Skeletal muscle satellite cell (primary cell): ENCODE results near the gene ZNF777. TPM values are rescaled to one million over a fixed set of nuclear protein-coding genes. Genes with fewer than 3 reads are reported as not detected.

Experiments used
- H3K27me3 ChIP-seq: 2 replicates; pipeline ENCODE4 v1.7.0; 2013; ENCODE audit warnings: low read length; ENCODE audit not compliant: control insufficient read depth, insufficient read depth
- H3K36me3 ChIP-seq: 2 replicates; pipeline ENCODE4 v1.7.0; 2013; ENCODE audit warnings: mild to moderate bottlenecking, control low read depth, low read length; ENCODE audit not compliant: insufficient read depth
- H3K4me1 ChIP-seq: 2 replicates; pipeline ENCODE4 v1.7.0; 2013; ENCODE audit warnings: low read length; ENCODE audit not compliant: control insufficient read depth, insufficient read depth
- H3K4me2 ChIP-seq: 2 replicates; pipeline ENCODE4 v1.7.0; 2013; ENCODE audit warnings: mild to moderate bottlenecking, low read length
- H3K4me3 ChIP-seq: 2 replicates; pipeline ENCODE4 v1.7.0; 2013; ENCODE audit warnings: low read length
- H3K9ac ChIP-seq: 2 replicates; pipeline ENCODE4 v1.7.0; 2013; ENCODE audit warnings: mild to moderate bottlenecking, low read depth, low read length, moderate library complexity
- H3K9me3 ChIP-seq: replicated peaks from 2 replicates; pipeline ENCODE4 v1.7.0; 2013; ENCODE audit warnings: mild to moderate bottlenecking, control low read depth, low read length
- total RNA-seq: library from RNA; depleted of rRNA; stranded (reverse); fragments of >200 nt; gene quantifications from 2 replicates; pipeline ENCODE4 v1.2.3, GENCODE V29; 2012; rRNA removed

Gene ZNF777
- total RNA-seq = 7.9 and 8.4 TPM in 2 replicates

DNA sequence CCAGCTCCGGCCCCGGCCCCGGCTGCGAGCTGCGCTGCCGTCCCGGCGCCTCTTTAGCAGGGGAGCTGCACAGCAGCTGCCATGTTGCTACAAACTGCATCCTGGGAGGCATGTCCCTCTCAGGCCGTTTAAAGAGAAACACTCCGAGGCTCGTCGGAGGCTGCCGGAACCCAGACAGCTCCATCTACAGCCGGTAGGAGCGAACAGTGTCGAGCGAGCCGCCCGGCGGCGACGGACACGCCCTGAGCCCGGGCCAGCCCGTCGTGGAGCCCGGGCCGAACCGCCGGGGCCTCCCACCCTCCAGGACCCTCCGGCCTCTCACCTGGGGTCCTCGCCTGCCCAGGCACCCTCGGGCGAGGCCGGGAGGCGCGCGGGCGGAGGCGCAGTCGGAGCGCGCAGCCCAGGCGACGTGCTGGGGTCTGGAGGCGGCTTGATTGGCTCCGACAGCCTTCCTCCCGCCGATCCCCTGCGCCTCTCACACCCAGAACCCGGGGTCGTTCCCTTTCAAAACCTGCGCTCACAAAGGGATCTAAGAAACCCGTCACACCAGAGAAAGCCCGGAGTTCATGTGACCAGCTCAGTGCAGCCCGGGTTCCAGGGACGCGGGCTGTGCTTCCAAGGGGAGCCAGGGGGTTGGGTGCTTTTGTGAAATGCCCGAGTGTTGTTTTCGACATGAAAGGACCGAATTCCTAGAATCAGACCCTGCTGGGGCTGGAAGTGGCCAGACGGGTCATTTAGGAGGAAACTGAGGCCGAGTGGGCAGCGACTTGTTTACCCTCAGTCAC, at the start of gene ZNF777:
ZNF777 (minus strand) TSS at position 570 of the 785 bp plus-strand sequence. CDS start 5,040 bp downstream, outside the sequence.
- Histone ChIP-seq H3K4me3 (peak within 1 kb of the TSS; percentile 92), H3K36me3 (peaks cover 11% of the 10 kb centered on the region), H3K4me2 (peak within 1 kb of the TSS; percentile 91), H3K9ac (peak within 1 kb of the TSS; percentile 91), H3K27me3 (no peaks in the 10 kb centered on the region), H3K4me1 (peaks cover 3% of the 10 kb centered on the region), H3K9me3 (no peaks in the 10 kb centered on the region)

DNA sequence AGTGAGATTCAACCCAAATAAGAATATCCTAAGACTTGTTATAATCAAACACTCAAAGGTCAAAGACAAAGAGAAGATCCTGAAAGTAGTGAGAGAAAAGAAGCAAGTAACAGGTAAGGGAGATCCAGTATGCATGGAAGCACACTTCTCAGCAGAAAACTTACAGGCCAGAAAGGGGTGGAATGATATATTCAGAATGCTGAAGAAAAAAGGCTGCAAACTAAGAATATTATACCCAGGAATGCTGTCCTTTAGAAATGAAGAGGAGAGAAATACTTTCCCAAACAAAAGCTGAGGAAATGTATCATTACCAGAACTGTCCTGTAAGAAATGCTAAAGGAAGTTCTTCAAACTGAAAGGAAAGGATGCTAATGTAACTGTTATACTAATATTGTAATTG, 49.4 kb upstream of the ZNF777 start:
- Histone ChIP-seq H3K4me1 (no peaks in the 10 kb centered on the region), H3K4me2 (no peak overlapping the region), H3K27me3 (no peaks in the 10 kb centered on the region), H3K9me3 (no peaks in the 10 kb centered on the region), H3K9ac (no peak overlapping the region), H3K4me3 (no peak overlapping the region), H3K36me3 (no peaks in the 10 kb centered on the region)

DNA sequence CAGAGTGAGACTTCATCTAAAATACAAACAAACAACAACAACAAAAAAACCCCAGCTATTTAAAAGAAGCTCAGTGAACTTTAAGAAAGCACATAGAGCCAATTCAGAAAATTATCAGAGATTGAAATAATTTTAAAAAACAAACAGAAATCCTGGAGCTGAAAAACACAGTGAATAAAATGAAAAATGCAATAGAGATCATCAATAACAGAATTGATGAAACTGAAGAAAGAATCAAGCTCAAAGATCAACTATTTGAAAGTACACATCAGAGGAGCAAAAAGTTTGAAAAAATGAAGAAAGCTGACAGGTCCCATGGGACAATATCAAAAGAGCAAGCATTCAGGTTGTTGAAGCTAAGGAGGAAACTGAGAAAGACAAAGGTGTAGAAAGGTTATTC, 48.9 kb upstream of the ZNF777 start:
- Histone ChIP-seq H3K9ac (no peak overlapping the region), H3K4me2 (no peak overlapping the region), H3K27me3 (no peaks in the 10 kb centered on the region), H3K4me1 (no peaks in the 10 kb centered on the region), H3K9me3 (no peaks in the 10 kb centered on the region), H3K36me3 (no peaks in the 10 kb centered on the region), H3K4me3 (no peak overlapping the region)

DNA sequence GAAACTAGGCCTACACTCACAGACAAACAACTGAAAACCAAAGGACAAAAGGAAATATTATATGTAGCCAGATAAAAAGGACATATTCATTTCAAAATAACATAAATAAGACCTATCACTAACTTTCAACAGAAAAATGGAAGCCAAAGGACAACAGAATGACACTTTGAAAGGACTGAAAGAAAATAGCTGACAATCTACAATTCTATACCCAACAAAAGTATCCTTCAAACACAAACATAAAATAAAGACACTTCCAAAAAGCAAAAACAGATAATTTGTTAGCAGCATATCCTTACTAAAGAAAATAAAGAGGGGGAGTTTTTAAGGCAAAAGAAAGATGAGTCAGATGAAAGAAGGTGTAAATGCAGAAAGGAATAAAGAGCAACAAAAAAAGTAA, 44.7 kb upstream of the ZNF777 start:
- Histone ChIP-seq H3K27me3 (peaks cover 12% of the 10 kb centered on the region), H3K36me3 (no peaks in the 10 kb centered on the region), H3K9ac (no peak overlapping the region), H3K9me3 (no peaks in the 10 kb centered on the region), H3K4me3 (no peak overlapping the region), H3K4me1 (no peaks in the 10 kb centered on the region), H3K4me2 (no peak overlapping the region)

DNA sequence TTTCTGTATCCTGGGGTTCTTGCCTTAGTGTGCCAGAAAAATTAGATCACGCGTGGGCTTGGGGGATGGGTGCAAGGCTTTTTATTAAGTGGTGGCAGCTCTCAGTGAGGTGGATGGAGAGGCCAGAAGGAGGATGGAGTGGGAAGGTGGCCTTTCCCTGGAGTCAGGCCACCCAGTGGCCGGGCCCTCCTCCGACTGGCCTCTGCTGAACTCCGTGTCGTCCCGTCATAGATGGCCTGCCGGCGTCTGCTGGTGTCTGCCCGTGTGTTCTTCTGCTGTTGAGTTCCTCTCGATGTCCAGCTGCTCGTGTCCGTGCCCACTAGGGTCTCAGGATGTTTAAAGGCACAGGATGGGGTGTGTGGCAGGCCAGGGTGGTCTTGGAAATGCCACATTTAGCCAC, 40.8 kb upstream of the ZNF777 start:
- Histone ChIP-seq H3K4me1 (no peaks in the 10 kb centered on the region), H3K9ac (no peak overlapping the region), H3K9me3 (no peaks in the 10 kb centered on the region), H3K27me3 (peaks cover 26% of the 10 kb centered on the region), H3K4me2 (no peak overlapping the region), H3K4me3 (no peak overlapping the region), H3K36me3 (no peaks in the 10 kb centered on the region)

DNA sequence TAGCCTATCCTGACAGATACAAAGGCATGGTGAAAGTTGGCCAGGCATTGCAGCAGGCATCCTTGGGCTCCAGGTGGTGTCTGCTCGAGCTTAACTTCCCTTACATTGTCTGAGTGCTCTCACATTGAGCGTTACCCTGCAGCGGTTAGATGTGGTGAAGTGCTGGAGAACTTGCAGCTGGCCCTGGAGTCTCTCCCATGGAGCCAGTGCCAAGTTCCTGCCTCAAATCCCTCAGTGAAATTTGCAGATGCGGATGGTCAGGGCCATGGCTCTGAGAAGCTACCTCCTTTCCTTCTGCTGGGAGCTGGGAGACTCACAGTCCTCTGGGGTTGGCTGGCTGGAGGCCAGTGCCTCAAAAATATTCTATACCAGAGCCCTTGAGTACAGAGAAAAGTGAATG, 40.0 kb upstream of the ZNF777 start:
- H3K4me3 ChIP-seq = no peak overlapping the region

DNA sequence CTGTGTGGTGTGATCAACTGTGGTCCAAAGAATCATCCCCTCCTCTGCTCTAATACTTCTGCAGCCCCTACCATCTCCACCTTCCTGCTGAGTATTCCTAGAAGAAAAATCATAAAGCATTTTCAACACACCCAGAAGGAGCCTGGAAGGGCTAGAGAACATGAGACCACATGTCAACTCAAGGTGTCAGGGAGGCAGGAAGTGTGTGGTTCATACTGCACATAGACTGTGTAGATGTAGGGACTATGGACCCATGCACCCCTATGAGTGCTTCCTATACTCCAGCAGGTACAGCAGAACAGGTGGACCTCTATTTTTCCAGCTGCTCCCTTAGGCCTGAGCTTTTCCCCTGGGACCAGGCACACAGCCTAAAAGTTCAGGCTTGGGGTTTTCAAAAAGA, 39.3 kb upstream of the ZNF777 start:
- H3K4me2 ChIP-seq = no peak overlapping the region
- H3K27me3 ChIP-seq = peaks cover 26% of the 10 kb centered on the region
- H3K9me3 ChIP-seq = no peaks in the 10 kb centered on the region
- no peaks in the 10 kb centered on the region for H3K36me3 ChIP-seq
- peaks cover 10% of the 10 kb centered on the region for H3K4me1 ChIP-seq
- H3K9ac ChIP-seq = no peak overlapping the region
- no peak overlapping the region for H3K4me3 ChIP-seq

More for the DNA sequence above, 40.0 kb upstream of the ZNF777 start:
- no peaks in the 10 kb centered on the region for H3K36me3 ChIP-seq
- H3K9me3 ChIP-seq = no peaks in the 10 kb centered on the region
- H3K27me3 ChIP-seq = peaks cover 26% of the 10 kb centered on the region
- no peak overlapping the region for H3K9ac ChIP-seq
- peaks cover 3% of the 10 kb centered on the region for H3K4me1 ChIP-seq
- no peak overlapping the region for H3K4me2 ChIP-seq

DNA sequence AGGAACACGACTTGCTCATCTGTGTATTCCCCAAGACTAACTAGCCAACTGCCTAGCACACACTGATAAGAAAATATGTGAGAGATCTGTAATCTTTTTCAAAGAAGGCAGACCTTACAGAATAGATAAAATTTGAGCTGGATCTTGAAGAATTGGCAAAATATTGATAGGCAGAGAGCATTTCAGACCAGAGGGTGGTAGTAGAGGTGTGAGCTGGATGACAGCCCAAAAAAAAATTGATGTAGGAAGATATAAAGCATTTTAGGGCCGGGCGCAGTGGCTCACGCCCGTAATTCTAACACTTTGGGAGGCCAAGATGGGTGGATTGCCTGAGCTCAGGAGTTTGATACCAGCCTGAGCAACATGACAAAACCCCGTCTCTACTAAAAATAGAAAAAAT, 37.9 kb upstream of the ZNF777 start:
- Histone ChIP-seq H3K4me1 (peaks cover 19% of the 10 kb centered on the region), H3K4me2 (no peak overlapping the region), H3K9ac (no peak overlapping the region), H3K9me3 (no peaks in the 10 kb centered on the region), H3K4me3 (no peak overlapping the region), H3K36me3 (peaks cover 2% of the 10 kb centered on the region), H3K27me3 (peaks cover 24% of the 10 kb centered on the region)

DNA sequence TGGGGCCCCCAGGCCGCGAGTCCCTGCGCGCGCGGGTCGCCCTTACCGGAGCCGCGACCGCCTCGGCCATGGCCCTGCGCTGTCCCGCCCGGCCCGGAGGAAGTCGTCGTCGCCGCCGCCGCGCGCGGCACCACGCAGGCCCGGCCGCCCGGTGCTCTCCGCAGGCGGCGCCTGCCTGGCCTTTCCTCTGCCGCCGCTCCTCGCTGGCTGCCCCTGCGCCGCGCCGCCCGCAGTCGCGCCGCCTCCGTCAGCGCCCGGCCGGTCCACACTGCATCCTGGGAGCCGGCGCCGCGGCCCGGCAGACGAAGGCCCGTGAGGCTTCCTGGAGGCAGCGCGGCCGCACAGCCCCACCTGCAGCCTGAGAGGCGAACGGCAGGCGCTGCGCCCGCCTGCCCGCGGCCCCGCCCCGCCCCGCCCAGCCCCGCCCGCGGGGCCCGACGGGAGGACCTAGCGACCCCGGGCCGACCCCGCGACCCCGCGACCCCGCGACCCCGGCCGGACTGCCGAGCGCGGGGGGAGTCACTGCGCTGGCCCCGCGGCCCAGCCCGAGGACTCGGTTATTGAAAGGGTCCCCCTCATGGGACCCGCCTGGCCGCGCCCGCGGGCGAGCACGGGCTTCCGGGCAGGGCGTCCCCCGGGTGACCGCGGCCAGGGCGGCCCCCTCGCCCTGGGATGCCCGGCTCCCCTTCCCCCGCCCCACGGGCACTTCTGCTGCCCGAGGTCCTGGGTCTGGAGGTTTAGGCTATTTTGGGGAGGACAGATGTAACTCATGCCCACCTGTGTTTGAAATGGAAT, 36.8 kb upstream of the ZNF777 start, which contains the start of gene ZNF746:
ZNF746 (minus strand) TSS at position 343 of the 795 bp plus-strand sequence; CDS start at position 70, 273 bp downstream.
- Histone ChIP-seq H3K4me2 (peak within 1 kb of the TSS; percentile 99), H3K9me3 (no peaks in the 10 kb centered on the region), H3K9ac (peak within 1 kb of the TSS; percentile 97), H3K4me3 (peak within 1 kb of the TSS; percentile 99), H3K4me1 (peaks cover 19% of the 10 kb centered on the region), H3K27me3 (peaks cover 19% of the 10 kb centered on the region), H3K36me3 (peaks cover 14% of the 10 kb centered on the region)

DNA sequence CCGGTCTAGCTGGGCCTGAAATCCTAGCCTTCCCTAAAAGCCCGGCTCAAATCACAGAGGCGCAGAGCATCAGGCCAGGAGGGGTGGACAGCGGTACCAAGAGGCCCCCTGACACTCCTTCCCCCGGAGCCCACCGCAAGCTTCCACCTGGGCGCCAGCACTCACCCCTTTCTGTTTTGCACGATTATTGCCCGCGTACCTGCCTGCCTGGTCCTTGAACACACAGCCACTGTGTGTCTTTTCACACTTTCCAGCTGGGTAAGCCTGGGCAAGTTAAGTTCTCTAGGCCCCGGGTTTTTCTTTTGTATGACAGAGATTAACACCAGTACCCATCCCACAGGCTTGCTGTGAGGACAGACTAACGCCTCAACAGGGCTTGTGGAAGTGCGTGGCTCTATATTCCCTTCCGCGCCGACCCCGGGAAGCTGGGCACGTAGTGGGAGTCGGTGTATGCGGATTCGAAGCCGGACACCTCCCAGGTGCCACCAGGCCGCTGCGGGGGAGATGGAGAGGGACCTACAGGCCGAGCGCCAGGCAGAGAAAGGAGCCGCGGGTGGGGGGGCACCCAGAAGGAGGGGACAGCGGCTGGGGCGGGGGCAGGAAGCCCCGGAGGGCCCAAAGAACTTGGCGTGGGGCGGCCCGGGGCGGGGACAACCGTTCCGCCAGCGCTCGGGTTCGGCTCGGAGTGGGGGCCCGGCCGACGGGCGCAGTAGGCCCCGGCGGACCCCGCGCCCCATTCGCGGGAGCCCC, 36.0 kb upstream of the ZNF777 start:
- Histone ChIP-seq H3K4me2 (peak overlapping the region; percentile 99), H3K4me1 (peaks cover 19% of the 10 kb centered on the region), H3K36me3 (peaks cover 22% of the 10 kb centered on the region), H3K27me3 (peaks cover 19% of the 10 kb centered on the region), H3K4me3 (peak overlapping the region; percentile 99), H3K9me3 (no peaks in the 10 kb centered on the region), H3K9ac (peak overlapping the region; percentile 97)
